LNCAP (cell line): Measurements from ENCODE around the gene CBX2.

Experiments used
- CTCF ChIP-seq: fragments of 450-650 bp; IDR thresholded peaks from 2 replicates; pipeline ENCODE4 v1.5.1; 2017; ENCODE audit warnings: mild to moderate bottlenecking

CBX2 gene

GRCh38 chr17:79761894-79762589, 15.9 kb upstream of the CBX2 start:
- no peak for TF ChIP-seq CTCF

- no peak for TF ChIP-seq CTCF
These were observed 12.2 kb upstream of the CBX2 start for GRCh38 chr17:79765708-79766107.

GRCh38 chr17:79769570-79770506, 8.1 kb upstream of the CBX2 start:
- no peak for TF ChIP-seq CTCF

GRCh38 chr17:79771276-79771675, 6.7 kb upstream of the CBX2 start:
- TF ChIP-seq CTCF: no peak

- TF ChIP-seq CTCF: no peak
These were observed 3.4 kb upstream of the CBX2 start for GRCh38 chr17:79774561-79774975.

- no peak for TF ChIP-seq CTCF
These were observed 2.3 kb upstream of the CBX2 start for GRCh38 chr17:79775632-79776031.

GRCh38 chr17:79776376-79777119, 1.4 kb upstream of the CBX2 start:
- TF ChIP-seq CTCF: no peak
